ENCODE data around the gene C5orf15.

- TF ChIP-seq, protein P1, sequence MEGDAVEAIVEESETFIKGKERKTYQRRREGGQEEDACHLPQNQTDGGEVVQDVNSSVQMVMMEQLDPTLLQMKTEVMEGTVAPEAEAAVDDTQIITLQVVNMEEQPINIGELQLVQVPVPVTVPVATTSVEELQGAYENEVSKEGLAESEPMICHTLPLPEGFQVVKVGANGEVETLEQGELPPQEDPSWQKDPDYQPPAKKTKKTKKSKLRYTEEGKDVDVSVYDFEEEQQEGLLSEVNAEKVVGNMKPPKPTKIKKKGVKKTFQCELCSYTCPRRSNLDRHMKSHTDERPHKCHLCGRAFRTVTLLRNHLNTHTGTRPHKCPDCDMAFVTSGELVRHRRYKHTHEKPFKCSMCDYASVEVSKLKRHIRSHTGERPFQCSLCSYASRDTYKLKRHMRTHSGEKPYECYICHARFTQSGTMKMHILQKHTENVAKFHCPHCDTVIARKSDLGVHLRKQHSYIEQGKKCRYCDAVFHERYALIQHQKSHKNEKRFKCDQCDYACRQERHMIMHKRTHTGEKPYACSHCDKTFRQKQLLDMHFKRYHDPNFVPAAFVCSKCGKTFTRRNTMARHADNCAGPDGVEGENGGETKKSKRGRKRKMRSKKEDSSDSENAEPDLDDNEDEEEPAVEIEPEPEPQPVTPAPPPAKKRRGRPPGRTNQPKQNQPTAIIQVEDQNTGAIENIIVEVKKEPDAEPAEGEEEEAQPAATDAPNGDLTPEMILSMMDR (conservative IDR thresholded peaks at IDR 0.05), result no peak
- no peak for TF ChIP-seq ZFX (IDR thresholded peaks at IDR 0.05)
Observed at GRCh38 chr5:133936651-133937015, 31.8 kb downstream of the C5orf15 start.
